HG03108 (cell line): Measurements from ENCODE around the gene PLK2.

Experiments
- ATAC-seq: cut with Tn5 transposase; IDR thresholded peaks from one replicate; pipeline ENCODE4 v1.9.1; 2021; ENCODE audit warnings: moderate library complexity; ENCODE audit not compliant: unreplicated experiment

Gene PLK2

GRCh38 chr5:58481066-58481676, 21.3 kb upstream of the PLK2 start:
- no peak for ATAC-seq

DNA sequence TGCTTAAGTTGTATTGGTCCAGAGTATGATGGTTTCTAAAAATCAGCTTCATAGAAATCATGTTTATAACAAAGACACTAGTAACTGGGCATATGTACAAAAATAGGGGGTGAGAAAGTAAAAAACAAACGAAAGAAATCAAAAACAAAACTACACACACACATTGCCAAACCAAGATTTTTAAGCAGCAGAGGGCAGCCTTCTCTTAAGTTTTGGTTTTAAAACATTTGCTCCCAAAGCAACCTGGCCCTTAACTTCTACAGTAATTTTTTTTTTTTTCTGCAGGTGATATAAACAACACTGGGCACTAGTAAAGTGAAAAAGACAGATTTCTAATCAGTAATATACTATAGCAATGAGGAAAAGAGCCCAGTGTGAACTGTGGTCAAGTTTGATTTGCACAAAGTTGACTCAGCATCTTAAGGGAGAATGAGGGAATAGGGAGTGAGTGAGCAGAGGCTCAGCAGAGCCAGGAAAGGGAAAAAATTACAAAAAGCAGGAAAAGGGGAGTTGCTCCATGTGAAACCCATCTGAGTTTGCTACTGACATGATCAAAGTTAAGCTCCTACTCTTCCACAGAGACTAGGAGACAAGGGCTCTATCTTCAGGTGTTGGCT, 18.0 kb upstream of the PLK2 start:
- ATAC-seq, result no peak

GRCh38 chr5:58475404-58475803, 15.5 kb upstream of the PLK2 start:
- ATAC-seq, result no peak

- ATAC-seq, result no peak
Observed at GRCh38 chr5:58469896-58470295, 10.0 kb upstream of the PLK2 start.

DNA sequence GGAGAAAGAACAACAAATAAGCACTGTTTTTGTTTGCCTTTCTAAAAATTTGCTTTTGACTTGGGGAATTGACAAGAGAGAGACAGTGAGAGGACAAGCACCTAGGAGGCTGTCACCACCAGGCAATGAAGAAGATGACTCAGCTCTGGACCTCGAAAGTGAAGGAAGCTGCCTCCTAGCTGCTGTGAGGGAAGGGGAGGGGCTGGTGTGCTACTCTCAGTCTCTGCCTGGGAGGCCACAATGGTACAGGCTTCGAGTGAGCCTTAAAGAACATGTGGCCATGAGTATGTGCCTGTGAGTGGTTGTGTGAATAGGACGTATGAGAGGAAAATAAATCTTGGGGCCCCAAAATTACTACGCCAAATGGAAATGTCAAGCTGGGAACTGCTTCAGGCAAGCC, 7.1 kb upstream of the PLK2 start:
- ATAC-seq, result peak; percentile 100

GRCh38 chr5:58462623-58463230, 2.8 kb upstream of the PLK2 start:
- ATAC-seq, result no peak

DNA sequence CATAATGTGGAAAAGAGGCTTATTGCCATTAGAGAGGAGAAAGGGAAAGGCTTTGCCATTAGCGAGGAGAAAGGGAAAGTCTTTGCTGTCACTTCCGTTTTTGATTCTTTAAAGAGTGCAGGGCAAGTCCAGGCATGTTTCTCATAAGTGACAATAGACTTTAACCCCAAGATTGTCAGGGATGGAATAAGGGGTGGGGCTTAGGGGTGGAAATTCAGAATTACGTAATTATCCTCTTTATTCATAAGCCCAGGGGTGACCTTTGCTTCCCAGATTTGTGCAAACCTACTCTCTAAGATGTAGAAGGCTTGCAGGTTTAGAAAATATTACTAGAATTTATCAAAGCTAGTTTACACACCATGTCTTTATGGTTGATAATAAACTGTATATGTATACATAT, 2.3 kb upstream of the PLK2 start:
- ATAC-seq, result no peak

DNA sequence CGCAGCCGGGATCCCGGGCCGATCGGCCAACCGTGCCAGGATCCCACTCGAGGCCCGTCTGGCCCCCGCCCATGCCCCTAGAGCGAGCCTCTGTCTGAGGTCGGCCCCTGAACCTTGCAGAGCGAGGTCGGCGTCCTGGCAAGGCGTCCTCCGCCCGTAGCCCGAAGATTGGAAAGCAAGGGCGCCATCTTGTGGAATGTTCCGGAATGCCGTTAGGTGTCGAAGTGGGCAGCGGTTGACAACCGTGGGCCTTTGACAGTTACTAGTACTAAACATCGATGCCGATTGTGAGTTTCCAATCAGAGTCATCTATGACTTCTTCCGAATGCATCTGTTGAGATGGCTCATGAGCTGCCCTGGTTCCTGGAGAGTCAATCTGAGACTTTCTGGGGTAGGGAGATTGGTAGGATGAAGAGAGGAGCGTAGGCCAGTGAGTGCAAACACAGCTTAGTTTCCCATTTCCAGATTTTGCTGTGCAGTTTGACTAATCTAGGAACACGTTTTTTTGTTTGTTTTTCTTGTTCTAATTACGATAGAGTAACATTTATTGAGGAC, 923 bp upstream of the PLK2 start:
- ATAC-seq, result peak; percentile 67

DNA sequence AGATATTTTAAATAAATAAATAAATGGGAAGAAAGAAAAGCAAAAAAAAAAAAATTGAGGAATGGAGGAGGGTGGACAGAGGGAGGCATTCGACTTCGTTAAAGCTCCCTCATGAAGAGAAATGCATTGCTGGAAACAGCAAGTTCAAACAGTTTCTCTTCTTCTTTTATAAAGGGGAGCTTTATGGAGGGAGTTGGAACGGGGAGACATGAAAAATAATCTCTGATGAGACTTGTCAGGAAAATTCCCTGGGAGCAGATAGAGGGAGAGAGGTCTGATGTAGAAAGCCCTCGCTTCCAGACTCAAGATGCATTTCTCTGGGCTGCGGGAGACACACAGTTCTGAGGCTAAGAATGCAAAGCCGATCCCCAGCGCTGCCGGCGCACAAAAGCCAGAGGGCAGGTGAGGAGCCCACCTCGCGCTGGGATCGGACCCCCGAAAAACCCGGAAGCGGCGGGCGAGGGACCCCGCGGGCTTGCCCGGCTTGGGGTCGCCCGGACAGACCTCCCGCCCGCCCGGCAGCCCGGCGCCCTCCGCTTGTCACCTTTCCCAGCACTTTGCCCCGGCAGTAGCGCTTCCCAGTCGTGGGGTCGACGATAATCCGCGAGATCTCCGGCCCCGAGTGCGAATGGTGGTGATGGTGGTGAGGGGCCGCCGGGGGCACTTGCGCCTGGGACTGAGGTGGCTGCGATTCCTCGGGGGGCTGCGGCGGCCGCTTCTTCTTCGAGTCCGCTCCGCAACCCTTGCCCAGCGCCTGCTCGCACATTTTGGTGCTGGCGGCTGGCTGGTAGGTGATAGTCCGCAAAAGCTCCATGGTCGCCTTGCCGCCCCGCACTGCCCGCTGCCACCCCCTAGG, 512 bp downstream of the PLK2 start:
- no peak for ATAC-seq

DNA sequence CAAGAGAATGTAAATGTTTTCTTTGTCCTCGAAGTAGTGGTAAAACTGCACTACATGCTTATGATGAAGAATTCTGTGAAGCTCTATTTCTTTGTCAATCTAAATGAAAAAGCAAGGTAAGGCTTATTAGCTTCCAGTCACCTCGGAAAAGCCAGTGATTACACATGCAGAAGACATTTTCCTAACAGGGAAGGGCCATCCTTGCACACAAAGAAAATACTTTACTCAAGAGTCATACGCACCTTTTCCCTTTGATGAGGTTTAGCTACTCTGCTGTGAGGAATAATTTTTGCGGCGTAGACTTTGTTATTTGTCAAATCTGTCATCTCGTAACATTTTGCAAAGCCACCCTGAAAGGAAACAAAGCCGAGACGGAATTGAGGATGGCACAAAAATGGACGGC, 1.1 kb downstream of the PLK2 start:
- ATAC-seq, result no peak

- ATAC-seq, result no peak
Observed at GRCh38 chr5:58458141-58458742, 1.6 kb downstream of the PLK2 start.

DNA sequence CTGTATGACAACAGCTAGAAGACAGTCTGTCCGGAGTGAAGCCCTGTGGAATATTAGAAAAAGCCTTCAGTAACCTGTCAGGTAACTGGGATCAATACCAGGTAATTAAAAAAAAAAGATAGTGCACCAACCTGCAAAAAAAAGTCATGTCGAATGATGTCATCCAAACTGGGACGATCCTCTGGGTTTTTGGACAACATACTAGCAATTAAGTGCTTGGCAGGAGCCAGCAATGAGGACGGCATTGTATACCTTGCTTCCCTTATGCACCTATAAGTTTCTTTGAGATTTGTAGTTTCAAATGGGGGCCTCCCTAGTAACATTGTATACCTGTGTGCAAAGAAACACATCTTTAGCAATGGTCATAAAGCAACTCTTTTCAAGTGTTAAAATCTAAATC, 2.8 kb downstream of the PLK2 start:
- ATAC-seq, result no peak

DNA sequence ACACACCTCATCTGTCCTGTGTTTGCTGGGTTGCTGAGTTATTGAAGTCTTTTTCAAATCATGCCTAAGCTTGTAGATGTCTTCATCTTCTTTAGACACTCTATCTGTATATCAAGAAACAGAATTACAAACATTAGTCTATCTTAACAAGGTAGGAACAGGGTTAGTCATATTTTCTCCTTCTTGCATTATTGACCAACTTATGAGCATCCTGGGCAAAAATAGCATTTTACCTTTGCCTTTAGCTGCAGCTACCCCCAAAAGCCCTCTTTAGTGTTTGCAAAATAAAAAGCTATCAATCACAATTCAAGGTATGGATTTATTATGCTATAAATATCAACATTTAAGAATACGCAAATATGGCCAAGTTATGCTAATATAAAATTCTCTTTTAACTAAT, 3.4 kb downstream of the PLK2 start:
- no peak for ATAC-seq

- no peak for ATAC-seq
Observed at GRCh38 chr5:58456026-58456425, 3.9 kb downstream of the PLK2 start.

- ATAC-seq, result no peak
Observed at GRCh38 chr5:58455480-58455879, 4.4 kb downstream of the PLK2 start.

GRCh38 chr5:58455066-58455465, 4.8 kb downstream of the PLK2 start:
- no peak for ATAC-seq

GRCh38 chr5:58454025-58454424, 5.9 kb downstream of the PLK2 start:
- no peak for ATAC-seq

GRCh38 chr5:58453306-58453705, 6.6 kb downstream of the PLK2 start:
- no peak for ATAC-seq

DNA sequence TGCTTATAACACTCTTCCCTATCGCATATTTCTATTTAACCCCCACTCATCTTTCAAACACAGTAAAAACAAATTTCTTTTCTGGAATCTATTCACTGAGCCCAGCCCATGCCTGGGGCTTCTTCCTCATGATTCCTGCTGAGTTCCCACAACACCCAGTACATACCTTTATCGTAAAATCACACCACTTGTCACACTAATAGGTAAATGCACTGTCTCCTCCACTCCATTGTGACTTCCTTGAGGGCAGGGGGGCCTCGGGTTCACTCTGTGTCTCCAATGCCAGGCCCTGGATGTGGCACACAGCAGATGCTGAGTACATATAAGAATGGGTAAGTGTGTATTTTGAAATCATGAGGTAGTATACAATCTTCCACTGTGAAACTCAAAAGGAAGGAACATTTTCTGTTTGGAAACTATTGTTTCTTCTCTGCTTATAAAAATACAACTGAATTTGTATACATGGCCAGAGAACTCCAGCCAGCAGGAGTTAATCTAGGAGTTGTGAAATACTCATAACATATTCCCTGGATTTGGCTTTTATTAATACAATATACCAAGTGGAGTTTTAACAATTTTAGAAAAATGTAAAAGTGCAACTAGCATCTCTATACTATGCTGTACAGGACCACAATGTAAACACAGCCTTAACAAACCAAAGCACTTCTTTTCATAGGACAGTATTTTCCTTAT, 7.2 kb downstream of the PLK2 start:
- no peak for ATAC-seq

DNA sequence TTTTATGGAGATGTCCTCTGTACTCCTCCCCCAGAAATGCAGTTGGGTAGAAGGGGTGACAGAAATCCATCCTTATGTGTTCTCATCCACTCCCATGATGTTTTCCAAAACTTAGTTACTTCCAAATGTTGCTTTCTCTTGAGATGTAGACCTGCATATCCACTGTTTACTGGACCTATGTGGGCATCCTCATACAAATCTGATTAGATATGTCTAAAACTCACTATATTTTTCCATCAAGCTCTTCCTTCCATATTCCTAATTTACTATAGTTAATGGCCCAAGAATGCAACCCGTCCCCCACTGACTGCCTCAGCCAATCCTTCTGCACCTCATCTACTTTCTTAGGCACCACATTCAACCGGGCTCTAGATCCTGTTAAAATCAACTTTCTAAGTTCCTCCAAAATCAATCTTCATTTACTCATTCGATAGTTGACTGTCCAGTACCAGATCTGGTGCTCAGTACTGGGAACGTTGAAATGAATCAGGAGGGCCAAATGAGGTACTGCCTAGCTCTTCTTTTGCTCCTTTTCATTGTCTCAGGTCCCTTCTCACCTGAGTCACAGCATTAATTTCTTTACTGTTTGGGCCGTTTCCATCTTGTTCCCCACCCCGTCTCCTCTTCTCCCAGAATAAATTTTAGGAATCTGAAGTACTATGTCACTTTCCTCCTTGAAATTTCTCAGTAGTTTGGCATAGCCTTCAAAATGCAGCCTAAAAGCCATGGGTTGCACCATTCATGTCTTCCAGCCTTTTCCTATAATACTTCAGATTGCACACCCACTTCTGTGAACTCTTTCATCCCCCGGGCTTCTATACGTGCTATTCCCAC, 7.9 kb downstream of the PLK2 start:
- no peak for ATAC-seq
